BLaER1 treated with 17β-estradiol and CSF1 and Interleukin-3, amounts not matched to agents 10 nM and 100 nM (cell line): ENCODE measurements around the gene PHPT1.

Experiments
- H3K27ac ChIP-seq, 11 experiments: shearing (Covaris generic); formaldehyde crosslinking; 2 replicates each; pipeline ENCODE4 v1.8.1; 2022
- H3K27me3 ChIP-seq, 11 experiments: shearing (Covaris generic); formaldehyde crosslinking; 2 replicates each; pipeline ENCODE4 v1.8.1; 2022
- H3K36me3 ChIP-seq, 11 experiments: shearing (Covaris generic); formaldehyde crosslinking; 2 replicates each; pipeline ENCODE4 v1.8.1; 2022
- H3K4me1 ChIP-seq, 10 experiments: shearing (Covaris generic); formaldehyde crosslinking; 2 replicates each; pipeline ENCODE4 v1.8.1; 2022
- H3K4me2 ChIP-seq, 11 experiments: shearing (Covaris generic); formaldehyde crosslinking; 2 replicates each; pipeline ENCODE4 v1.8.1; 2022
- H3K4me3 ChIP-seq, 10 experiments: shearing (Covaris generic); formaldehyde crosslinking; 2 replicates each; pipeline ENCODE4 v1.8.1; 2022
- H3K9ac ChIP-seq, 11 experiments: shearing (Covaris generic); formaldehyde crosslinking; 2 replicates each; pipeline ENCODE4 v1.8.1; 2022
- H3K9me3 ChIP-seq, 11 experiments: shearing (Covaris generic); formaldehyde crosslinking; replicated peaks in 1 of 11; 2 replicates each; pipeline ENCODE4 v1.8.1; 2022
- H4K20me1 ChIP-seq, 11 experiments: shearing (Covaris generic); formaldehyde crosslinking; 2 replicates each; pipeline ENCODE4 v1.8.1; 2022
- Cebpa-rat ChIP-seq, 11 experiments: shearing (Covaris generic); IDR thresholded peaks; 2 replicates each; pipeline ENCODE4 v1.8.1; 2022

PHPT1 gene

DNA sequence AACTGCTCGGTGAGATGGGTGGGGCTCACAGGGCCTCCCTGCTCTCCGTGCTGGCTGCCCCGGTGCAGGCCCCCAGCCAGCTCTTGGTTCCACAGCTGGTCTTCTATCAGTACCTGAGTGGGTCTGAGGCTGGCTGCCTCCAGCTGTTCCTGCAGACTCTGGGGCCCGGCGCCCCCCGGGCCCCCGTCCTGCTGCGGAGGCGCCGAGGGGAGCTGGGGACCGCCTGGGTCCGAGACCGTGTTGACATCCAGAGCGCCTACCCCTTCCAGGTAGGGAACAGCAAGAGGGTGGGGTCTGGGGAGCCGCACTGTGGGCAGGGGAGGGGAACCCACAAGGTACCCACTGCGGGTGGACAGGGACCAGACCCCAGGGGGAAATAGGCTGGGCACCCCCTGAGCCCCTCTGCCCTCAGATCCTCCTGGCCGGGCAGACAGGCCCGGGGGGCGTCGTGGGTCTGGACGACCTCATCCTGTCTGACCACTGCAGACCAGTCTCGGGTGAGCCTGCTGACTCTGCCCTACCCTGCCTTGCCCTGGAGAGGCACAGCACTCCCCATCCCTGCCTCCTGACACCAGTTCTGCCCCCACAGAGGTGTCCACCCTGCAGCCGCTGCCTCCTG, 5.7 kb downstream of the PHPT1 start:
- Histone ChIP-seq H3K4me1 (peaks cover 32 to 84% (median 70%) of the 10 kb centered on the region in 10 experiments), H3K27ac (no peak overlapping the region), H3K36me3 (peaks cover 9 to 45% (median 20%) of the 10 kb centered on the region in 11 experiments; a peak in 18 of 22 replicates), H3K27me3 (no peaks in the 10 kb centered on the region), H3K9me3 (no peaks in the 10 kb centered on the region), H4K20me1 (peaks cover 17 to 93% (median 73%) of the 10 kb centered on the region in 11 experiments; a peak in 21 of 22 replicates), H3K9ac (peak overlapping the region in 5 of 11 experiments; percentile 9 to 48 (median 37); a peak in 5 of 22 replicates), H3K4me2 (peak overlapping the region in 9 of 11 experiments; percentile 21 to 80 (median 56); a peak in 14 of 22 replicates), H3K4me3 (no peak overlapping the region)
- no peak for TF ChIP-seq Cebpa-rat (IDR thresholded peaks at IDR 0.05)

GRCh38 chr9:136855461-136856078, 6.4 kb downstream of the PHPT1 start:
- Histone ChIP-seq H3K9me3 (no peaks in the 10 kb centered on the region), H3K4me2 (peak overlapping the region in 9 of 11 experiments; percentile 41 to 80 (median 55); a peak in 19 of 22 replicates), H3K9ac (peak overlapping the region in 7 of 11 experiments; percentile 7 to 48 (median 34); a peak in 9 of 22 replicates), H3K36me3 (peaks cover 8 to 42% (median 19%) of the 10 kb centered on the region in 11 experiments; a peak in 20 of 22 replicates), H3K4me3 (no peak overlapping the region), H4K20me1 (peaks cover 17 to 93% (median 72%) of the 10 kb centered on the region in 11 experiments; a peak in 21 of 22 replicates), H3K4me1 (peaks cover 32 to 84% (median 70%) of the 10 kb centered on the region in 10 experiments; a peak in 19 of 20 replicates), H3K27ac (peak overlapping the region in 3 of 11 experiments; percentile 10 to 31 (median 28); a peak in 3 of 22 replicates), H3K27me3 (no peaks in the 10 kb centered on the region)
- no peak for TF ChIP-seq Cebpa-rat (IDR thresholded peaks at IDR 0.05)

DNA sequence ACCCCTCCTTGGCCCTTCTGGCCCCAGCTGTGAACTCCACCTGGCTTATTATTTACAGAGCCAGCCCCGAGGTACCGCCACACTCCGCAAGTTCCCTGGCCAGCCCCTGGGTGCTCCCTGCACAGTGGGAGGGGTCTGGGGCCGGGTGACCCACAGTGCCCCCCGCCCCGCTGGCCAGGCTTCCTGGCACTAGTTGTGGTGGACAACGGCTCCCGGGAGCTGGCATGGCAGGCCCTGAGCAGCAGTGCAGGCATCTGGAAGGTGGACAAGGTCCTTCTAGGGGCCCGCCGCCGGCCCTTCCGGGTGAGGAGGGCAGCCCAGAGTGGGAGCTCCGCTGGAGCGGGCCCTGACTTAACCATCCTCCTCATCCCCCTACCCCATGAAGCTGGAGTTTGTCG, 6.9 kb downstream of the PHPT1 start:
- peaks cover 33 to 84% (median 73%) of the 10 kb centered on the region in 10 experiments; a peak in 19 of 20 replicates for H3K4me1 ChIP-seq
- H3K4me2 ChIP-seq: peak overlapping the region in 9 of 11 experiments; percentile 41 to 80 (median 55); a peak in 18 of 22 replicates
- H3K4me3 ChIP-seq: no peak overlapping the region
- peaks cover 8 to 42% (median 19%) of the 10 kb centered on the region in 11 experiments; a peak in 21 of 22 replicates for H3K36me3 ChIP-seq
- H3K9ac ChIP-seq: peak overlapping the region in 7 of 11 experiments; percentile 7 to 48 (median 34); a peak in 9 of 22 replicates
- no peaks in the 10 kb centered on the region for H3K9me3 ChIP-seq
- no peak for TF ChIP-seq Cebpa-rat (IDR thresholded peaks at IDR 0.05)
- H3K27ac ChIP-seq: peak overlapping the region in 3 of 11 experiments; percentile 10 to 31 (median 28); a peak in 2 of 22 replicates
- H4K20me1 ChIP-seq: peaks cover 19 to 93% (median 72%) of the 10 kb centered on the region in 11 experiments; a peak in 21 of 22 replicates
- H3K27me3 ChIP-seq: no peaks in the 10 kb centered on the region

DNA sequence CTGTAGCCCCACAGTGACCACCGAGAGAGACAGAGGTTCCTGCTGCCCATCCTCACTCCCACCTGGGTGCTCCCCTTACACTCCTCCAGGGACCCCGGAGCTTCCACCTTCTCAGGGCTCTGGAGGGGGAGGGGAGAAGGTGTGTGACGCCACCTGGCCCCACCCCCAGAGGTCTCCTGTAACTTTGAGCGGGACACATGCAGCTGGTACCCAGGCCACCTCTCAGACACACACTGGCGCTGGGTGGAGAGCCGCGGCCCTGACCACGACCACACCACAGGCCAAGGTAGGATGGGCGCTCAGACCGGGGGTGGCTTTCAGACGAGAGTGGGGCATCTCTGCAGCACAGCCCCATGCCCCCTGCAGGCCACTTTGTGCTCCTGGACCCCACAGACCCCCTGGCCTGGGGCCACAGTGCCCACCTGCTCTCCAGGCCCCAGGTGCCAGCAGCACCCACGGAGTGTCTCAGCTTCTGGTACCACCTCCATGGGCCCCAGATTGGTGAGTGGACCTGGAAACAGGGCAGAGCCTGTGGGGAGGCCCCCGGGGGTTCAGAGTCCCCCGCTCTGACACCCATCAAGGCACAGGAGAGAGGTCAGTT, 7.4 kb downstream of the PHPT1 start:
- H3K36me3 ChIP-seq: peaks cover 9 to 42% (median 19%) of the 10 kb centered on the region in 11 experiments
- H4K20me1 ChIP-seq: peaks cover 25 to 93% (median 73%) of the 10 kb centered on the region in 11 experiments; a peak in 21 of 22 replicates
- peak overlapping the region in 7 of 11 experiments; percentile 51 to 80 (median 66); a peak in 10 of 22 replicates for H3K4me2 ChIP-seq
- no peaks in the 10 kb centered on the region for H3K9me3 ChIP-seq
- H3K4me1 ChIP-seq: peaks cover 38 to 87% (median 78%) of the 10 kb centered on the region in 10 experiments; a peak in 19 of 20 replicates
- peak overlapping the region in 3 of 11 experiments; percentile 7 to 50 (median 31); a peak in 3 of 22 replicates for H3K9ac ChIP-seq
- no peak for TF ChIP-seq Cebpa-rat (IDR thresholded peaks at IDR 0.05)
- no peak overlapping the region for H3K4me3 ChIP-seq
- H3K27me3 ChIP-seq: no peaks in the 10 kb centered on the region
- no peak overlapping the region for H3K27ac ChIP-seq

- peaks cover 14 to 42% (median 20%) of the 10 kb centered on the region in 11 experiments for H3K36me3 ChIP-seq
- TF ChIP-seq Cebpa-rat (IDR thresholded peaks at IDR 0.05): no peak
- no peak overlapping the region for H3K4me3 ChIP-seq
- H3K9me3 ChIP-seq: no peaks in the 10 kb centered on the region
- H3K27me3 ChIP-seq: no peaks in the 10 kb centered on the region
- H3K9ac ChIP-seq: peak overlapping the region in 3 of 11 experiments; percentile 31 to 61 (median 50); a peak in 2 of 22 replicates
- H3K4me2 ChIP-seq: peak overlapping the region in 4 of 11 experiments; percentile 7 to 94 (median 80); a peak in 5 of 22 replicates
- peaks cover 25 to 94% (median 78%) of the 10 kb centered on the region in 11 experiments; a peak in 21 of 22 replicates for H4K20me1 ChIP-seq
- H3K4me1 ChIP-seq: peaks cover 39 to 92% (median 80%) of the 10 kb centered on the region in 10 experiments; a peak in 19 of 20 replicates
- H3K27ac ChIP-seq: no peak overlapping the region
These were observed 8.0 kb downstream of the PHPT1 start for GRCh38 chr9:136857166-136857565.

DNA sequence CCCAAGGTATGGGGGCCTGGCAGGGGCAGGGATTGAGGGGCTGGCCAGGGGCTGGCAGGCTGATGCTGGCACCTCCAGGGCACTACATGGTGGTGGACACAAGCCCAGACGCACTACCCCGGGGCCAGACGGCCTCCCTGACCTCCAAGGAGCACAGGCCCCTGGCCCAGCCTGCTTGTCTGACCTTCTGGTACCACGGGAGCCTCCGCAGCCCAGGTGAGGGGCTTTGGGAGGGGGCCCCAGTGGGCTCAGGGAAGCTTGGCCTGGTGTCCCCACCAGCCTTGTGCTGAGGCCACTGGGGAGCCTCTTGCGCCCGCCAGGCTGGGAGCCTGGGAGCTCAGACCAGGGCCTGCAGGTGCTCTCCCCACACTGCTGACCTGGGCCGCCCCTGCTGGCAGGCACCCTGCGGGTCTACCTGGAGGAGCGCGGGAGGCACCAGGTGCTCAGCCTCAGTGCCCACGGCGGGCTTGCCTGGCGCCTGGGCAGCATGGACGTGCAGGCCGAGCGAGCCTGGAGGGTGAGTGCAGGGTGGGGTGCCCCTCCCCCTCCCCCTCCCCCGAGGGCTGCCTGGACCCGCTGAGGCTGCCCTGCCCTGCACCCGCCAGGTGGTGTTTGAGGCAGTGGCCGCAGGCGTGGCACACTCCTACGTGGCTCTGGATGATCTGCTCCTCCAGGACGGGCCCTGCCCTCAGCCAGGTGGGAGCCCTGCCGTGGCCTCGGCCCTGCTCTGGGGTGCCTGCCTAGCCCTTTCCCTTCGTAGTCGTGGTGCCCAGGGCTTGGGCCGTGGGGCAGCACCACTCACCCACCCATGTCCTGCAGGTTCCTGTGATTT, 8.6 kb downstream of the PHPT1 start:
- Histone ChIP-seq H3K4me2 (peak overlapping the region in 7 of 11 experiments; percentile 71 to 94 (median 83); a peak in 12 of 22 replicates), H3K36me3 (peaks cover 20 to 46% (median 25%) of the 10 kb centered on the region in 11 experiments), H3K9me3 (no peaks in the 10 kb centered on the region), H3K9ac (peak overlapping the region in 7 of 11 experiments; percentile 43 to 77 (median 59); a peak in 10 of 22 replicates), H4K20me1 (peaks cover 31 to 97% (median 83%) of the 10 kb centered on the region in 11 experiments; a peak in 21 of 22 replicates), H3K4me3 (no peak overlapping the region), H3K27me3 (no peaks in the 10 kb centered on the region), H3K27ac (peak overlapping the region in 2 of 11 experiments; percentile 54 to 59; a peak in 3 of 22 replicates), H3K4me1 (peaks cover 39 to 97% (median 81%) of the 10 kb centered on the region in 10 experiments; a peak in 19 of 20 replicates)
- TF ChIP-seq Cebpa-rat (IDR thresholded peaks at IDR 0.05): no peak

- Histone ChIP-seq H3K36me3 (peaks cover 27 to 52% (median 31%) of the 10 kb centered on the region in 11 experiments), H3K4me1 (peaks cover 40 to 92% (median 82%) of the 10 kb centered on the region in 10 experiments; a peak in 19 of 20 replicates), H4K20me1 (peaks cover 37 to 98% (median 90%) of the 10 kb centered on the region in 11 experiments; a peak in 21 of 22 replicates), H3K9me3 (no peaks in the 10 kb centered on the region), H3K4me2 (peak overlapping the region in 9 of 11 experiments; percentile 50 to 94 (median 81); a peak in 16 of 22 replicates), H3K27ac (peak overlapping the region in 4 of 11 experiments; percentile 45 to 59 (median 55); a peak in 7 of 22 replicates), H3K9ac (peak overlapping the region in 8 of 11 experiments; percentile 43 to 77 (median 58); a peak in 15 of 22 replicates), H3K27me3 (no peaks in the 10 kb centered on the region), H3K4me3 (no peak overlapping the region)
- no peak for TF ChIP-seq Cebpa-rat (IDR thresholded peaks at IDR 0.05)
These were observed 9.2 kb downstream of the PHPT1 start for GRCh38 chr9:136858452-136858843.
